Ascending aorta (tissue), 2 donors: ENCODE data around the gene SORL1-AS1.

Experiments used
- DNase-seq, 2 donors: peaks; one replicate each; pipeline ENCODE4 v3.0.0-alpha.2; 2019; ENCODE audit warnings: low spot score in 2 of 2
- H3K27ac ChIP-seq, 2 donors: fragments of 200-600 bp; sonication (generic); one replicate each; pipeline ENCODE4 v1.5.1; 2016 to 2017; ENCODE audit warnings: mild to moderate bottlenecking in 1 of 2
- H3K27me3 ChIP-seq: fragments of 200-600 bp; sonication (generic); one replicate; pipeline ENCODE4 v1.5.1; 2017
- H3K36me3 ChIP-seq, 2 donors: fragments of 200-600 bp; sonication (generic); one replicate each; pipeline ENCODE4 v1.5.1; 2016
- H3K4me1 ChIP-seq, 2 donors: fragments of 200-600 bp; sonication (generic); one replicate each; pipeline ENCODE4 v1.5.1; 2016 to 2017; ENCODE audit warnings: mild to moderate bottlenecking in 1 of 2
- H3K4me3 ChIP-seq, 2 donors: fragments of 200-600 bp; sonication (generic); one replicate each; pipeline ENCODE4 v1.5.1; 2016 to 2017; ENCODE audit warnings: mild to moderate bottlenecking in 1 of 2
- H3K9me3 ChIP-seq, 2 donors: fragments of 200-600 bp; sonication (generic); one replicate each; pipeline ENCODE4 v1.5.1; 2016
- intact Hi-C: fragments of 100-400 bp; cut with DNase I; formaldehyde crosslinking; loops from one replicate; pipeline ENCODE4 v1.15.1; 2023
- TF ChIP-seq, protein P1 (sequence below), 3 experiments: fragments of 200-600 bp in 2 of 3; fragments of 450-650 bp in 1 of 3; sonication (generic) in 2 of 3; IDR thresholded peaks; one replicate each; pipeline ENCODE4 v1.5.1; 2016 to 2019; ENCODE audit warnings: antibody characterized with exemption in 3 of 3, mild to moderate bottlenecking in 1 of 3, moderate library complexity in 1 of 3

SORL1-AS1 gene

GRCh38 chr11:121494355-121495099 lies 41.8 kb upstream of the SORL1-AS1 start:
- H3K4me3 ChIP-seq: no peak overlapping the region
- intact Hi-C loops: no loop called here
- H3K36me3 ChIP-seq: peaks cover 0 to 19% of the 10 kb centered on the region in 2 donors
- H3K4me1 ChIP-seq: no peaks in the 10 kb centered on the region
- TF ChIP-seq, protein P1, sequence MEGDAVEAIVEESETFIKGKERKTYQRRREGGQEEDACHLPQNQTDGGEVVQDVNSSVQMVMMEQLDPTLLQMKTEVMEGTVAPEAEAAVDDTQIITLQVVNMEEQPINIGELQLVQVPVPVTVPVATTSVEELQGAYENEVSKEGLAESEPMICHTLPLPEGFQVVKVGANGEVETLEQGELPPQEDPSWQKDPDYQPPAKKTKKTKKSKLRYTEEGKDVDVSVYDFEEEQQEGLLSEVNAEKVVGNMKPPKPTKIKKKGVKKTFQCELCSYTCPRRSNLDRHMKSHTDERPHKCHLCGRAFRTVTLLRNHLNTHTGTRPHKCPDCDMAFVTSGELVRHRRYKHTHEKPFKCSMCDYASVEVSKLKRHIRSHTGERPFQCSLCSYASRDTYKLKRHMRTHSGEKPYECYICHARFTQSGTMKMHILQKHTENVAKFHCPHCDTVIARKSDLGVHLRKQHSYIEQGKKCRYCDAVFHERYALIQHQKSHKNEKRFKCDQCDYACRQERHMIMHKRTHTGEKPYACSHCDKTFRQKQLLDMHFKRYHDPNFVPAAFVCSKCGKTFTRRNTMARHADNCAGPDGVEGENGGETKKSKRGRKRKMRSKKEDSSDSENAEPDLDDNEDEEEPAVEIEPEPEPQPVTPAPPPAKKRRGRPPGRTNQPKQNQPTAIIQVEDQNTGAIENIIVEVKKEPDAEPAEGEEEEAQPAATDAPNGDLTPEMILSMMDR (IDR thresholded peaks at IDR 0.05): no peak
- no peaks in the 10 kb centered on the region for H3K27me3 ChIP-seq
- no peak overlapping the region for H3K27ac ChIP-seq
- no peak for DNase-seq
- H3K9me3 ChIP-seq: no peaks in the 10 kb centered on the region

DNA sequence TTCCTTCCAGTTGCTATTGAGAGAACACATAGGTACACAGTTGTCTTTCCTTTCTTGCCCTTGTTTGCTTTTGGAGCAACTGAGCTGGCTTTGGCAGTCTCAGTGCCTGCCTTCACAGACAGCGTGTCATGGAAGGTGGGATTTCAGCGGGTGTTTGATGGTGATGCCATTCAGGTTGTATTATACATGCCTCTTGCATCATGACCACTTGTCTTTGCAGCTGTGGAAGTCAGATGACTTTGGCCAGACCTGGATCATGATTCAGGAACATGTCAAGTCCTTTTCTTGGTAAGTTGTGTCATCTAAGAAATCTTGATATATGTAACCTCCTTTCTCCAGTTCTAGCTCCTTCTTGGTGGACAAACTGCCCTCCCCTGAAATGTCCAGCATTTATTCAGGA lies 37.1 kb upstream of the SORL1-AS1 start:
- Histone ChIP-seq H3K27me3 (no peaks in the 10 kb centered on the region), H3K4me3 (no peak overlapping the region), H3K4me1 (peaks cover 0 to 4% of the 10 kb centered on the region in 2 donors), H3K36me3 (no peaks in the 10 kb centered on the region), H3K9me3 (no peaks in the 10 kb centered on the region), H3K27ac (no peak overlapping the region)
- TF ChIP-seq, protein P1 (IDR thresholded peaks at IDR 0.05): no peak
- no peak for DNase-seq
- intact Hi-C loops: no loop called here

DNA sequence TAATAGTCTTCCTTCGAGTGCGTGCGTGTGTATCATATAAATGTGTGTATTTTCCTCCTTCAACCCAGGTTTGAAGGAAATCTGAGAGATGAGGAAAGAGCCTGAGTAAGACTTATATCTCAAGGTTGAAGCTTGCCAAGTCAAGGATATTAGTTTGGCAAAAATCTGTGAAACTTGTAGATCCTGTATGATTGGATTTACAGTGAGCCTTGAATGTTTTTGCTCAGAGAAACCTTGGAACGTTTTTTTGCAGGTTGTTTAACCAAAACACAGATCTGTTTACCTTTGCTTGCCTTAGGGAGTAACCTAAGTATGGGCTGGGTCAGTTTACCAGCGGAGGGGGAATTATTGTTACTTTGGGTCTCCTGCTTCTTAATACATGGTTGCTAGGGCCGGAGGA lies 35.9 kb upstream of the SORL1-AS1 start:
- no peak for DNase-seq
- Histone ChIP-seq H3K36me3 (no peaks in the 10 kb centered on the region), H3K4me1 (peaks cover 0 to 4% of the 10 kb centered on the region in 2 donors), H3K4me3 (no peak overlapping the region), H3K9me3 (no peaks in the 10 kb centered on the region), H3K27ac (no peak overlapping the region), H3K27me3 (no peaks in the 10 kb centered on the region)
- intact Hi-C loops: no loop called here
- TF ChIP-seq, protein P1 (IDR thresholded peaks at IDR 0.05): no peak

- intact Hi-C loops: no loop called here
- Histone ChIP-seq H3K36me3 (no peaks in the 10 kb centered on the region), H3K9me3 (no peaks in the 10 kb centered on the region), H3K4me1 (peaks cover 0 to 4% of the 10 kb centered on the region in 2 donors), H3K27me3 (no peaks in the 10 kb centered on the region), H3K4me3 (no peak overlapping the region), H3K27ac (peak overlapping the region in 1 of 2 donors; percentile 14)
- TF ChIP-seq, protein P1 (IDR thresholded peaks at IDR 0.05): no peak
- no peak for DNase-seq
These were observed 35.4 kb upstream of the SORL1-AS1 start for GRCh38 chr11:121488170-121488569.

DNA sequence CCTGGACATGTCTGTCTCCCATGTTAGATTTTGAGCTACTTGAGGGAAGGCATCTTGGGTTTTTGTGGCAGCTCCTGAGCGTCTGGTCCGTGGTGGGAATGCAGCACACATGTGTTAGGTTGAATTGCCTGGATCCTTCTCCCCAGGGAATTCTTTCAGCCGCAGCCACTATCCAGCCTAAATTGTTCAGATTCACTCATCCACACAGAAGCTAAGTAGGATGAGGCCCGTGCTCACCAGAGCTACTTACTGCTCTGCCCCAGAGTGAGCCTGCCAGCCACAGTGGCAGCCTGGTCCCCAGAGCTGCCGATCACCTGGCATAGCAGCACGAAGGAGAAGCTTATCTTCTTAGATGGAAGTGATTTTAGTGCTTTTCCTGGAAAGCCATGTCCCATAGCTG lies 34.4 kb upstream of the SORL1-AS1 start:
- TF ChIP-seq, protein P1 (IDR thresholded peaks at IDR 0.05): no peak
- intact Hi-C loops: no loop called here
- H3K27me3 ChIP-seq: no peaks in the 10 kb centered on the region
- H3K27ac ChIP-seq: peak overlapping the region in 1 of 2 donors; percentile 14
- no peaks in the 10 kb centered on the region for H3K36me3 ChIP-seq
- DNase-seq: no peak
- no peaks in the 10 kb centered on the region for H3K9me3 ChIP-seq
- H3K4me1 ChIP-seq: peaks cover 0 to 4% of the 10 kb centered on the region in 2 donors
- H3K4me3 ChIP-seq: no peak overlapping the region
